ENCODE results near the gene DNAAF2.

- no peak for TF ChIP-seq GABPA (IDR thresholded peaks at IDR 0.05 in 1 of 2, conservative IDR thresholded peaks at IDR 0.05 in 1 of 2)
- TF ChIP-seq, protein P1, sequence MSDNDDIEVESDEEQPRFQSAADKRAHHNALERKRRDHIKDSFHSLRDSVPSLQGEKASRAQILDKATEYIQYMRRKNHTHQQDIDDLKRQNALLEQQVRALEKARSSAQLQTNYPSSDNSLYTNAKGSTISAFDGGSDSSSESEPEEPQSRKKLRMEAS (IDR thresholded peaks at IDR 0.05), result no peak
- TF ChIP-seq, protein P2, sequence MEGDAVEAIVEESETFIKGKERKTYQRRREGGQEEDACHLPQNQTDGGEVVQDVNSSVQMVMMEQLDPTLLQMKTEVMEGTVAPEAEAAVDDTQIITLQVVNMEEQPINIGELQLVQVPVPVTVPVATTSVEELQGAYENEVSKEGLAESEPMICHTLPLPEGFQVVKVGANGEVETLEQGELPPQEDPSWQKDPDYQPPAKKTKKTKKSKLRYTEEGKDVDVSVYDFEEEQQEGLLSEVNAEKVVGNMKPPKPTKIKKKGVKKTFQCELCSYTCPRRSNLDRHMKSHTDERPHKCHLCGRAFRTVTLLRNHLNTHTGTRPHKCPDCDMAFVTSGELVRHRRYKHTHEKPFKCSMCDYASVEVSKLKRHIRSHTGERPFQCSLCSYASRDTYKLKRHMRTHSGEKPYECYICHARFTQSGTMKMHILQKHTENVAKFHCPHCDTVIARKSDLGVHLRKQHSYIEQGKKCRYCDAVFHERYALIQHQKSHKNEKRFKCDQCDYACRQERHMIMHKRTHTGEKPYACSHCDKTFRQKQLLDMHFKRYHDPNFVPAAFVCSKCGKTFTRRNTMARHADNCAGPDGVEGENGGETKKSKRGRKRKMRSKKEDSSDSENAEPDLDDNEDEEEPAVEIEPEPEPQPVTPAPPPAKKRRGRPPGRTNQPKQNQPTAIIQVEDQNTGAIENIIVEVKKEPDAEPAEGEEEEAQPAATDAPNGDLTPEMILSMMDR (IDR thresholded peaks at IDR 0.05; ENCODE audit: low read depth, low read length, missing input control), result no peak
- TF ChIP-seq, protein P3, sequence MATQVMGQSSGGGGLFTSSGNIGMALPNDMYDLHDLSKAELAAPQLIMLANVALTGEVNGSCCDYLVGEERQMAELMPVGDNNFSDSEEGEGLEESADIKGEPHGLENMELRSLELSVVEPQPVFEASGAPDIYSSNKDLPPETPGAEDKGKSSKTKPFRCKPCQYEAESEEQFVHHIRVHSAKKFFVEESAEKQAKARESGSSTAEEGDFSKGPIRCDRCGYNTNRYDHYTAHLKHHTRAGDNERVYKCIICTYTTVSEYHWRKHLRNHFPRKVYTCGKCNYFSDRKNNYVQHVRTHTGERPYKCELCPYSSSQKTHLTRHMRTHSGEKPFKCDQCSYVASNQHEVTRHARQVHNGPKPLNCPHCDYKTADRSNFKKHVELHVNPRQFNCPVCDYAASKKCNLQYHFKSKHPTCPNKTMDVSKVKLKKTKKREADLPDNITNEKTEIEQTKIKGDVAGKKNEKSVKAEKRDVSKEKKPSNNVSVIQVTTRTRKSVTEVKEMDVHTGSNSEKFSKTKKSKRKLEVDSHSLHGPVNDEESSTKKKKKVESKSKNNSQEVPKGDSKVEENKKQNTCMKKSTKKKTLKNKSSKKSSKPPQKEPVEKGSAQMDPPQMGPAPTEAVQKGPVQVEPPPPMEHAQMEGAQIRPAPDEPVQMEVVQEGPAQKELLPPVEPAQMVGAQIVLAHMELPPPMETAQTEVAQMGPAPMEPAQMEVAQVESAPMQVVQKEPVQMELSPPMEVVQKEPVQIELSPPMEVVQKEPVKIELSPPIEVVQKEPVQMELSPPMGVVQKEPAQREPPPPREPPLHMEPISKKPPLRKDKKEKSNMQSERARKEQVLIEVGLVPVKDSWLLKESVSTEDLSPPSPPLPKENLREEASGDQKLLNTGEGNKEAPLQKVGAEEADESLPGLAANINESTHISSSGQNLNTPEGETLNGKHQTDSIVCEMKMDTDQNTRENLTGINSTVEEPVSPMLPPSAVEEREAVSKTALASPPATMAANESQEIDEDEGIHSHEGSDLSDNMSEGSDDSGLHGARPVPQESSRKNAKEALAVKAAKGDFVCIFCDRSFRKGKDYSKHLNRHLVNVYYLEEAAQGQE (IDR thresholded peaks at IDR 0.05), result no peak
Measured at GRCh38 chr14:49617852-49618519, 17.1 kb downstream of the DNAAF2 start.

All from liver (tissue), 3 donors.